Coronary artery (tissue), 2 donors: ENCODE results near the gene RGS3.

Experiments used
- DNase-seq: peaks from one replicate; pipeline ENCODE4 v3.0.0-alpha.2; 2017; ENCODE audit warnings: low spot score
- H3K27ac ChIP-seq, 2 donors: fragments of 200-600 bp; sonication (generic); one replicate each; pipeline ENCODE4 v1.5.1; 2016 to 2019
- H3K4me3 ChIP-seq: fragments of 200-600 bp; sonication (generic); 2 replicates; pipeline ENCODE4 v1.5.1; 2016; ENCODE audit warnings: mild to moderate bottlenecking, moderate library complexity
- CTCF ChIP-seq: fragments of 200-600 bp; sonication (generic); IDR thresholded peaks from one replicate; pipeline ENCODE4 v1.5.1; 2019; ENCODE audit warnings: antibody characterized with exemption

Gene RGS3

GRCh38 chr9:113613815-113614413 lies 150.4 kb downstream of the RGS3 start:
- Histone ChIP-seq H3K4me3 (no peak overlapping the region), H3K27ac (peak overlapping the region; percentile 66 to 89)
- TF ChIP-seq CTCF = no peak
- DNase-seq = no peak

- peak overlapping the region; percentile 28 for H3K4me3 ChIP-seq
- peak overlapping the region; percentile 66 to 89 for H3K27ac ChIP-seq
- no peak for DNase-seq
- TF ChIP-seq CTCF = no peak
These were observed 151.5 kb downstream of the RGS3 start for GRCh38 chr9:113614843-113615648.

- peak overlapping the region; percentile 66 to 89 for H3K27ac ChIP-seq
- DNase-seq = no peak
- no peak overlapping the region for H3K4me3 ChIP-seq
- TF ChIP-seq CTCF = no peak
These were observed 152.6 kb downstream of the RGS3 start for GRCh38 chr9:113616116-113616515.

GRCh38 chr9:113616621-113617496 lies 153.3 kb downstream of the RGS3 start:
- peak overlapping the region; percentile 66 to 89 for H3K27ac ChIP-seq
- no peak for TF ChIP-seq CTCF
- no peak overlapping the region for H3K4me3 ChIP-seq
- no peak for DNase-seq

- no peak for TF ChIP-seq CTCF
- H3K27ac ChIP-seq = peak overlapping the region in 1 of 2 donors; percentile 66
- DNase-seq = no peak
- H3K4me3 ChIP-seq = no peak overlapping the region
These were observed 154.0 kb downstream of the RGS3 start for GRCh38 chr9:113617550-113617949.

GRCh38 chr9:113618836-113619490 lies 155.4 kb downstream of the RGS3 start:
- TF ChIP-seq CTCF = no peak
- Histone ChIP-seq H3K27ac (peak overlapping the region in 1 of 2 donors; percentile 92), H3K4me3 (no peak overlapping the region)
- peak; percentile 64 for DNase-seq
